HUDEP-2 (cell line): ENCODE results near the gene PLCG1.
"Not testable (repeated sequence)": the region's sequence is repeated elsewhere in the genome, so short reads cannot be mapped to it uniquely, and the experiment has no call there.

ENCODE experiments used
- DNase-seq, 76 experiments: peaks; one replicate each; lab custom pipeline; 2025; ENCODE audit not compliant: unreplicated experiment in 76 of 76; lab: John Stamatoyannopoulos, UW

PLCG1 gene

DNA sequence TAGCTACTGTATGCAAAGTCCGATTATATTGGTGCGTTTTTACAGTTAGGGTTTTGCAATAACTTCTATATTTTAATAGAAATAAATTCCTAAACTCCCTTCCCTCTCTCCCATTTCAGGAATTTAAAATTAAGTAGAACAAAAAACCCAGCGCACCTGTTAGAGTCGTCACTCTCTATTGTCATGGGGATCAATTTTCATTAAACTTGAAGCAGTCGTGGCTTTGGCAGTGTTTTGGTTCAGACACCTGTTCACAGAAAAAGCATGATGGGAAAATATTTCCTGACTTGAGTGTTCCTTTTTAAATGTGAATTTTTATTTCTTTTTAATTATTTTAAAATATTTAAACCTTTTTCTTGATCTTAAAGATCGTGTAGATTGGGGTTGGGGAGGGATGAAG, 13.7 kb upstream of the PLCG1 start:
- DNase-seq, result no peak

DNA sequence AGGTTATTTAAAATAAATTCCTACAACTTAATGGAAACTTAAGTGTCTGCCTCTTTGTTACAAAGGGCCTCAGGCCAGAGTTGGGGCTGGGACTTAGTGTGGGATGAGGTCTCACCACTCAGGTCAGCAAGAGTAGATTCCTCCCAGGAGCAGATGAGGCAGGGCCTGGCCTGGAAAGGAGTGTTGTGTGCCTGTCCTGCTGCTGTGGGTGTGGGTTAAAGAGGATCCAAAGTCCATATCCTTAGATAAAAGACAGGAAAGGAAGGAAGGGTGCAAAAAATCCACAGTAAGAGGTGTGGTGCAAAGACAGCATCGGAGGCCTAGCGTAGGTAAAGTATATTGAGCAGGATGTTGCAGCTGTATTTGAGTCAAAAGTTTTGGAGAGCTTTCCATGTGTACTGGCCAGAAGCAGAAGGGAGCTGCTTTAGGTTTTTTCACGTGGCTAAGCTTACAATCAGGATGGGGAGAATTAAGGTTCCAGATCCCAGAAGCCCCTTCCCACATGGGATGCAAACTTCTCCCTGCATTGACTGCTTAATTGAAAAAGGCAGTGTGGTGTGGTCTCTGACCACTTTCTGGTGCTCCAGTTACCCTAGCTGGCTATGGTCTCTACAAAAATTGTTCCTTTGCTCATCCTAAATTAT, 12.8 kb upstream of the PLCG1 start:
- no peak for DNase-seq

DNA sequence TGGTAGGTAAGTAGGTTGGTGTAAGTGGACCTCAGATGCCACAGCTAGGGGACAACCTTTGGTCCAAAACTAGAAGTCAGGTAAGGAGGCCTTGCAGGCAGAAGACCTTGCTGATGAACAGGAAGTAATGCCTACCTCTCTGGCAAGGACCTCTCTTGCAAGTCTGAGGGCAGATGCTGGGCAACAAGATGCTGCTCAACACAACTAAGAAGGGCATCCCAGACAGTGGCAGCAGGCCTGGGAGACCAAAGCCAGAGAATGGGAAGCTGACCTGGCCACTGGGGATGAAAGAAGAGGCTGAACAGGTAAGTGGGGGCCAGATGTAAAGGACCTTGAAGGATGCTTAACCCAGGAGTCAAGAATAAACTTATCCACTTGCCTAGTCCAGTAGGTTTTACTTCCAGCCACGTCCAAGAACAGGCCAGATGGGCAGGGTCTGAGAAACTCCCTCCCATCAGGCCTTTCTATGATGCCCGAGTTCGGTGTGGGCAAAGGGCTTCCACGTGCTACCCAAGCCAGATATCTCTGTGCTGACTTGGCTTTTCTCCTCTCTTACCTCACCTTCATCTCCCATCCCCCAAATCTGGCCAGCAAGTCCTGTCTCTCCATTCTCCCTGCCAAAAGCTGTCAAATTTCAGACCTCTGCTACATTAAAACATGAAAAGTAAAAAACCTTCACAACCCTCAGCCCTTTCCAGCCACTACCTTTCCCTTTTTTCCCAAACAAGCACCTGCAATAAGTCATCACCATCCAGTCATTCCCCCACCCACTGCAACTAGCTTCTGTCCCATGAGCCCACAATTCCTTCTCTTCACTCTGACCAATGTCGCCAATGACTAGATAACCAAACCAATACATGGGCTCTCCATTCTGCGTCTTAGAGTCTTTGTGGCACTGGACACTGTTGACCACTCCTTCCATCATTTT, 11.5 kb upstream of the PLCG1 start:
- DNase-seq, result no peak

GRCh38 chr20:41126719-41127118, 10.6 kb upstream of the PLCG1 start:
- DNase-seq, result no peak

DNA sequence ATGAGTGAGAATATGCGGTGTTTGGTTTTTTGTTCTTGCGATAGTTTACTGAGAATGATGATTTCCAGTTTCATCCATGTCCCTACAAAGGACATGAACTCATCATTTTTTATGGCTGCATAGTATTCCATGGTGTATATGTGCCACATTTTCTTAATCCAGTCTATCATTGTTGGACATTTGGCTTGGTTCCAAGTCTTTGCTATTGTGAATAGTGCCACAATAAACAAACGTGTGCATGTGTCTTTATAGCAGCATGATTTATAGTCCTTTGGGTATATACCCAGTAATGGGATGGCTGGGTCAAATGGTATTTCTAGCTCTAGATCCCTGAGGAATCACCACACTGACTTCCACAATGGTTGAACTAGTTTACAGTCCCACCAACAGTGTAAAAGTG, 9.0 kb upstream of the PLCG1 start:
- not testable (repeated sequence) for DNase-seq

GRCh38 chr20:41131594-41132387, 5.6 kb upstream of the PLCG1 start:
- no peak for DNase-seq

GRCh38 chr20:41132388-41132775, 5.0 kb upstream of the PLCG1 start:
- not testable (repeated sequence) for DNase-seq

DNA sequence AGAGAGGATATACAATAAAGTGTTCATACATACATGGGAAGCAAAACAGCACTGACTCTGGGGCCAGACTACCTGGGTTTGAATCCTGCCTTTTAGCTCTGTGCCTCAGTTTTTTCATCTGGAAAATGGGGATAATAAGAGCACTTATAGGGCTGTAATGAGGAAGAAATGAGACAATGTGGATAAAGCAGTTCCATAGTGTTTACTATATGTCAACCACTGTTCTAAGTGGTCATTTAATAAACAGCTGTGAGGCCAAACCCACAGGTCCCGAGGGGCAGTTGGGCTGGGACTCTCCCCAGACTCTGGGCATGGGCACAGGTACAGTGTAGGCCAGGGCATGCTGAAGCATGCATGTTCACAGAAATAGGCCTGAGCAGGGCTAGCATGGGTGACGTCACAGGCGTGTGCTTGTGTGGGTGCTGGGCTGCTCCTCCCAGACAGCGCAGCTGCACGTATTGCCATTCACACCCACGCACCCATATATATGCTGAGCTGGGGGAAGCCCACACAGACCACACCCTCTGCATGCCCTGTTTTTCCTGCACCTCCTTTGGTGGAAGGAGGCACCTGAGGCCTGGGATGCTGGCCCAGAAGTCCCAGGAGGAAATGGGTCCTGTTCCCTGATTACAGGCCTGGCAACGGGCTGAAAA, 3.5 kb upstream of the PLCG1 start:
- DNase-seq, result peak in 23 of 76 experiments; percentile 3 to 66 (median 42)

- no peak for DNase-seq
Measured at GRCh38 chr20:41134362-41135186, 2.8 kb upstream of the PLCG1 start.

DNA sequence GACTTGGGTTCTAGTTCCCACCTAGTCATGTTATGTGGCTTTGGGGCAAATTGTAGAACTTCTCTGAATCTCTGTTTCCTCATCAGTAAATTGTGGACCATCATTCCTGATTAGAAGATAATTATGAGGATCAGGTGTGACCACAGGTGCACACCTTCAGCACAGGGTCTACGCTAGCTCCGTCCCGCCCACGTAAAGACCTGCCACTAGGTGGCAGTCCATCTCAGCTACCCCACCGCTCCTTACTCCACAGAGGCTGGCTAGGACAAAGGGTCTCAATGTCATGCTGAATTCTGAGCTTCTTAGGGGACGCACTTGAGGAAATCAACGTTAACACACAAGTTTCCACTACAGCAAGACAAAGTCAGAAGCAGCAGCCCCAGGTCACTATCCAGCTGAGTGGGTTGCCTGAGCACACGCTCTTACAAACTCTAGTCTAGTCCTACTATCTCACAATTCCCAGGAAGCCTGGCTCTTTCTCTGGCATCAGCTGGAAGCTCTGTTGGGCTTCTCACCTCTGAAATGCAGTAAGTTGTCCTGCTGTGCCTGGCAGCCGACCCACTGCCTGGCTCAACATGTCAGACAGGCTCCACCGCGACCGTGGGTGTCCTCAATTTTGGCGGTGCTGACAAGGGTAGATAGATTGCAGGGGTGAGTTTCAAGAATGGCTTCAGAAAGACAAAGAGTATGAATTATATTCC, 2.0 kb upstream of the PLCG1 start:
- peak in 31 of 76 experiments; percentile 4 to 52 (median 24) for DNase-seq

DNA sequence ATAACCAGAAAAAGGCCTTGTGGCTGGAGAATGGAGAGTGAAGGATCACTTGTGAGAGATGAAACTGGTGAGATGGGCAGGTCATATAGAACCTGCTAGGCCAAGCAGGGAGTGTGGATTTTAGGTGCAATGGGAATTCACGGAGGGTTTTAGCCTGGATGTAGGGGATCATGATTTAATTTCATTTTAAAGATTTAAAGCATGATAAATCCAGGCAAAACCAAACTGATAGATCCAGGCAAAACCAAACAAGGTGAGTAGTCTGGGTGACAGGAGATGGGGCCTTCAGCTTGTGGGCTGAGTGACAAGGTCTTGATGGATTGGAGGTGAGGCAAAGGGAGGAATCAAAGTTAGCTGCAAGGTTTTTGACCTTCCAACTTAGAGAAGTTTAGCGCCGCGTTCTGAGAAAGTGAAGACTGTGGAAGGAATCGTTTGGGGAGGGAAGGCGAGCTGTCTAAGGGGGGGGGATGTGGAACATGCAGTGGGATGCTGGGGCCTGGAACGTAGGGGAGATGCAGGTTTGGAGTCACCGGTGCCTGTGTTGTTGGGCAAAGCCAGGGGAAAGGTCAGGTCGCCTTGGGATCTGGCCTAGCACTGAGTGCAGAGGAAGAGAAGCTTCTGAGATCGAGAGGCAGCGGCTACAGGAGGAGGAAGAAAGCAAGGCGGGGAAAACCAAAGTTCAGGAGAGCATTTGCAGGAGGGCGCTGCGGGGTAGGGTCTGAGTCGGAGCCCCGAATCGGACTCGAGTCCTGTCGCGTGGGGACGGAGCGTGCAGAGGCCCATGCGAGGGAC, 1.3 kb upstream of the PLCG1 start:
- DNase-seq, result peak in 1 of 76 experiments; percentile 56

GRCh38 chr20:41137614-41138474, 501 bp downstream of the PLCG1 start:
- peak in 28 of 76 experiments; percentile 35 to 72 (median 56) for DNase-seq

GRCh38 chr20:41138475-41139226, 1.3 kb downstream of the PLCG1 start:
- no peak for DNase-seq

DNA sequence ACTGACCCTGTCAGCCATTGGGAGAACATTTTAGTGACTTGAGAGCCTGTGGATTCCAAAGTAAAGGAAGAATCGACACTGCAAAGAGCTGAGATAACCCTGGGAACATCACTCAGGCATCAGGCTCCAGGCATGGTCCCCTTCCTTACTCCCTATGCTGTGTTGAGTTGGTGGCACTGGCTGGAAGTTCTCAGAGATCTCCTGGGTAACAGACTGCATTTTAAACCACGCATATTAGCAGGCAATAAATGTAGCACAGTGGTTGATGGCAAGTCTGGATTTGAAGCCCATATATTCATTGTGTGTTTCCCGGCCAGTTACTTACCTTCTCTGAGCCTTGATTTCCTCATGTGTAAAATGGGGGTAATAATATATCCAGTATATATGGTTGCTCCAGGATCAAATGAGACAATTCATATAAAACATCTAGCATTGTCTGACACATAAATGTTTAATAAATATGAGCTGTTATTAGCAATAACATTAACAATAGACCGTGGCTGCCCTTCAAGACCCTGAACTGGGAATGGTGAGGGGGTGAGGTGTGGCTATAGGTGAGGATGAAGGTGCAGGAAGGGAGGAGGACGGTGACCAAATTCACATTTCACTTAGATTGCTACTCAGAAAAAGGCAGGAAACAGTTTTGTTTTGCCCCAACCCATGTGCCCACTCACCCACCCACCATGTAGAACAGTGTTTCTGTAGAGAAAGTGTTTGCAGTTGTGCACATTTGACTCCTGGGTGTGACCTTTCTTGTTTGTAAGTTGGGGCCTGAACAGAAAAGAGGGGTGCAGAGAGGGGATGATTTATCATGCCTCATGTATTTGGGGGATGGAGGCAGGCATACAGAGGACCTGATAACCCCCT, 2.1 kb downstream of the PLCG1 start:
- DNase-seq, result no peak

- no peak for DNase-seq
Measured at GRCh38 chr20:41140226-41141133, 3.1 kb downstream of the PLCG1 start.
